ENCODE data around the gene DTYMK.
"Not testable (repeated sequence)": the region's sequence is repeated elsewhere in the genome, so short reads cannot be mapped to it uniquely, and the experiment has no call there.

The DTYMK gene, protein sequence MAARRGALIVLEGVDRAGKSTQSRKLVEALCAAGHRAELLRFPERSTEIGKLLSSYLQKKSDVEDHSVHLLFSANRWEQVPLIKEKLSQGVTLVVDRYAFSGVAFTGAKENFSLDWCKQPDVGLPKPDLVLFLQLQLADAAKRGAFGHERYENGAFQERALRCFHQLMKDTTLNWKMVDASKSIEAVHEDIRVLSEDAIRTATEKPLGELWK

DNA sequence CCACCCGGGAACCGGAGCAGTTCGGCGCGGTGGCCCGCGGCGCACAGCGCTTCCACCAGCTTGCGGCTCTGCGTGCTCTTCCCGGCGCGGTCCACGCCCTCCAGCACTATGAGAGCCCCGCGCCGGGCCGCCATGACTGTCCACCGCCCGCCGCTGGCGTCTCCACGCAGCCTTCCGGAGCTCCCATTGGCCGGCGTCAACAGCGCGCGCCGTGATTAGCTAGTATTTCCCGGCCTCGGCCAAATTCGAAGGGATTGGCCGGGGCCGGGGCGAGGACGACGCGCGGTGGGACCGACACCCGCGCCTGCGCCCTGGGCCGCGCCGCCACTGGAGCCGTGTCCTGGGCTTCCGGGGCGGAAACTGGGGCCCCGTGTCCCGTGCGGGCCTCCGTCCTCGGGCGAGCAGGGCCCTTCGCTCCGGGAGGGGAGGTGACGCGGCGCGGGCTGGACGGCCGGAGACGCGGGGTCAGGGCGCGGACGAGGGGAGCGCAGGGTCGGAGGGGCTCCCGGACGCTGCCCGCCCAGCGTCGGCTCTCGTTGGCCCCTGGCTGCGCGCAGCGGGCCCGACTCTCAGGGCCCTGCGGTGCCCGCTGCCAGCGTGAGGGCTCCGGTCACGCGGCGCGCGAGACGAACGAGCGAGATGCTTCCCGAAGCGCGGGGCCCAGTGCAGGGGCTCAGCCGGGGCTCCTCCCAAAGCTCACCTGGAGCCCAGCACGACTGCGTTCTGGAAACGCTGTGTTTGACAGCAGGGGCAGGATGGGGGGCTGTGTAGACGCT lies at the start of gene DTYMK:
TSS of gene DTYMK (minus strand) at position 166 of the 776 bp plus-strand sequence. CDS start at position 134, 32 bp downstream.
- no peaks in the 10 kb centered on the region for H3K9me3 Mint-ChIP-seq
- peaks cover 51% of the 10 kb centered on the region for H3K4me1 Mint-ChIP-seq
- peak within 1 kb of the TSS; percentile 97 to 98 for H3K4me3 Mint-ChIP-seq
- peak; percentile 97 for ATAC-seq
- peak within 1 kb of the TSS; percentile 96 to 98 for H3K27ac Mint-ChIP-seq
- peak; percentile 97 for DNase-seq
- H3K27me3 Mint-ChIP-seq: no peaks in the 10 kb centered on the region

GRCh38 chr2:241736111-241736510 lies 49.5 kb upstream of the DTYMK start:
- Mint-ChIP-seq H3K4me3 (peak overlapping the region; percentile 82 to 91), H3K27ac (peak overlapping the region in 1 of 2 donors; percentile 67), H3K4me1 (peaks cover 77% of the 10 kb centered on the region), H3K9me3 (no peaks in the 10 kb centered on the region), H3K27me3 (no peaks in the 10 kb centered on the region)
- ATAC-seq: no peak
- no peak for DNase-seq

- Mint-ChIP-seq H3K4me1 (peaks cover 77% of the 10 kb centered on the region), H3K27ac (peak within 1 kb of the TSS in 1 of 2 donors; percentile 76), H3K27me3 (no peaks in the 10 kb centered on the region), H3K4me3 (peak within 1 kb of the TSS; percentile 82 to 91), H3K9me3 (no peaks in the 10 kb centered on the region)
- ATAC-seq (peak; percentile 91), DNase-seq (peak; percentile 91 to 92)
These were observed 48.0 kb upstream of the DTYMK start, which contains the start of gene D2HGDH for GRCh38 chr2:241734467-241735208. D2HGDH (plus strand) TSS chr2:241734630; CDS start chr2:241735225, 595 bp downstream.

DNA sequence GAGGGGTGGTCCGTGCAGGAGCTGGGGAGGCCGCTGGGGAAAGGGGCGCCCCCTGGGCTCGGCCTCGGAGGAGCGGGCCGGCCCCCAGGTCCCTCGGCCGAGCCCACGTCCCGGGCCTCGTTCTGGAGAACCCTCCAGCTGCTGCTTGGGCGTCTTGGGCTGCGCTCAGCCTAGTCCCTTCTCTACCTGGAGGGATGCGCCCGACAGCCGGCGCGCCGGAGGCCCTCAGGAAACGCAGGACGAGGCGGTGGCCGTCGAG lies 47.5 kb upstream of the DTYMK start:
- peak; percentile 44 for ATAC-seq
- Mint-ChIP-seq H3K4me1 (peaks cover 74% of the 10 kb centered on the region), H3K27ac (no peak overlapping the region)

DNA sequence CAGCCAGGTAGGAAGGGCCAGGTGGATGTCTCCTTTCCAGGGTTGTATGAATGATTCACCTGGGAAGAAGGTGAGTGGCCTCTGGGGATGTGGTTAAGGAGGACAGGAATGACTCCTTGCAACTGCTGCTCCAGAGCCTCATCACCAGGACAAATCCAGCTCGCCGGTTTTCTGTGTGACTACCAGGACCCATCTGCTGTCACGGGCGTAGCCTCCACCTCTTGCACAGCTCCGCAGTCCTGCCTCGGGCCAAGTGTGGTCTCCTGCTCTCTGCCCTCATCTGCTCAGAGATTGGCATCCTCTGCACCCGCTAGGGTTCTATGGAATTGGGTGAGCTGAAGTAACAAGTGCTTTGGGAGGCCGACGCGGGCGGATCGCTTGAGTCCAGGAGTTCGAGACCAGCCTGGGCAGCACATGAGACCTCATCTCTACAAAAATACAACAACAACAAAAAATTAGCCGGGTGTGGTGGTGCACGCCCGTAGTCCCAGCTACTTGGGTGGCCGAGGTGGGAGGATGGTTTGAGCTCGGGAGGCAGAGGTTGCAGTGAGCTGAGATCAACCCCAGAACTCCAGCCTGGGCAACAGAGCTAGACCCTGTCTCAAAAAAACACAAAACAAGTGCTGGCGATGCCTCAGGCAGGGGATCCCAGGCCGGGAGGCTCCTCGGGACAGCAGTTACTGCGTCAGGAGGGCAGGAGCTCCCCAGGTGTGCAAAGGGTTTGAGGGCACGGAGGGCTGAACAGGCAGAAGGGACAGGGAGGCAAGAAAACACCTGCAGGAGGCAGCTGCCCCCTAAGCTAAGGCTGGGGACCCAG lies 47.0 kb upstream of the DTYMK start:
- Mint-ChIP-seq H3K27me3 (no peaks in the 10 kb centered on the region), H3K4me1 (peaks cover 69% of the 10 kb centered on the region), H3K9me3 (no peaks in the 10 kb centered on the region), H3K4me3 (peak overlapping the region; percentile 73 to 91), H3K27ac (peak overlapping the region in 1 of 2 donors; percentile 48)
- ATAC-seq (no peak), DNase-seq (no peak)

More for the DNA sequence above, 47.5 kb upstream of the DTYMK start:
- no peak for DNase-seq
- H3K9me3 Mint-ChIP-seq: no peaks in the 10 kb centered on the region
- H3K4me3 Mint-ChIP-seq: peak overlapping the region; percentile 73 to 91
- H3K27me3 Mint-ChIP-seq: no peaks in the 10 kb centered on the region

DNA sequence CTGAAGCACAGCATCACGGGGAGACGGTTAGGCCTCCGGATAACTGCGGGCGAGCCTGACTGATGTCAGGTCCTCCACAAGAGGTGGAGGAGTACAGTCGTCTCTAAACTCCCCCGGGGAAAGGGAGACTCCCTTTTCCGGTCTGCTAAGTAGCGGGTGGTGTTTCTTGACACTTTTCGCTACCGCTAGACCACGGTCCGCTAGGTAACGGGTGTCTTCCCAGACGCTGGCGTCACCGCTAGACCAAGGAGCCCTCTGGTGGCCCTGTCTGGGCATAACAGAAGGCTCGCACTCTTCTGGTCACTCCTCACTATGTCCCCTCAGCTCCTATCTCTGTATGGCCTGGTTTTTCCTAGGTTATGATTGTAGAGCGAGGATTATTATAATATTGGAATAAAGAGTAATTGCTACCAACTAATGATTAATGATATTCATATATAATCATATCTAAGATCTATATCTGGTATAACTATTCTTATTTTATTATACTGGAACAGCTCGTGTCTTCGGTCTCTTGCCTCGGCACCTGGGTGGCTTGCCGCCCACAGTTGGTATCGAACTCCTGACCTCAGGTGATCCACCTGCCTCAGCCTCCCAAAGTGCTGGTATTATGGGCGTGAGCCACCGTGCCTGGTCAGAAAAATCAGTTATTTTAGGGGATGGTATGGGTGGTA lies 46.0 kb upstream of the DTYMK start:
- H3K27me3 Mint-ChIP-seq, ATAC-seq, H3K27ac Mint-ChIP-seq, H3K9me3 Mint-ChIP-seq: not testable (repeated sequence)
- DNase-seq: peak in 1 of 2 donors; percentile 56
- peak overlapping the region in 1 of 2 donors; percentile 45 for H3K4me3 Mint-ChIP-seq
- H3K4me1 Mint-ChIP-seq: peaks cover 65% of the 10 kb centered on the region

- DNase-seq (no peak), ATAC-seq (no peak)
- Mint-ChIP-seq H3K4me1 (peaks cover 51% of the 10 kb centered on the region), H3K27ac (peak overlapping the region; percentile 74 to 75), H3K27me3 (no peaks in the 10 kb centered on the region), H3K9me3 (no peaks in the 10 kb centered on the region), H3K4me3 (peak overlapping the region; percentile 24 to 33)
These were observed 44.2 kb upstream of the DTYMK start for GRCh38 chr2:241730671-241731293.

DNA sequence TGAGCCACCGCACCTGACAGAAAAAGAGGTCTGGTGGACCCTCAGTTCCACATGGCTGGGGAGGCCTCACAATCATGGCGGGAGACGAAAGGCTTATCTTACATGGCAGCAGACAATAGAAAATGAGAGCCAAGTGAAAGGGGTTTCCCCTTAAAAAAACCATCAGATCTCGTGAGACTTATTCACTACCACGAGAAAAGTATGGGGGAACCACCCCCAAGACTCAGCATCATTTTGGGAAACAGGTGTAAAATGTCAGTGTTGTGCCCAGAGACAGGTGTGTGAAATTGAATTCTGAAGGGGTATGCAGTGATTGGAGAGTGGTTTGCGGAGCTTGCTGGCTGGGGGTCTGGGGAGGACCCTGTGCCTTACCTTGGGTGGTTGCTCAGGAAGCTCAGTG lies 43.3 kb upstream of the DTYMK start:
- Mint-ChIP-seq H3K9me3 (no peaks in the 10 kb centered on the region), H3K4me3 (peak overlapping the region in 1 of 2 donors; percentile 58), H3K27me3 (no peaks in the 10 kb centered on the region), H3K27ac (peak overlapping the region in 1 of 2 donors; percentile 94), H3K4me1 (peaks cover 45% of the 10 kb centered on the region)
- DNase-seq: no peak
- ATAC-seq: no peak

DNA sequence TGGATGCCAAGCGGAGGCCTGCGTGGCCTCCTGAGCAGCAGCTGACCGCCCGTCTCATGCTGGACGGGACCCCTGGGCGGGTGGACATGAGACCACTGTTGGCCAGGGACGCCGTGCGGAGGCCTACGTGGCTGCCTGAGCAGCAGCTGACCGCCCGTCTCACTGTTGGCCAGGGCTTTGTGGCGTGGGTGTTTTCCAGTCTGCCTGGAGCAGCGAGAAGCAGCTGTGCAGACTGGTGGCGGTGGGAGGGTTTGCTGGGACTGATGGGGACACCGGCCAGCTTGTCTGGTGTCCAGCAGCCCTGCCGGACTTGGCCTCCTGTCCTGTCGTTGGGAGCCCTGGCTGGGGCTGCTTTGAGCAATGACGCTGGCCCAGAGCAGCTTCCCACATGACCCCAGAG lies 42.0 kb upstream of the DTYMK start:
- Mint-ChIP-seq H3K9me3 (no peaks in the 10 kb centered on the region), H3K27ac (no peak overlapping the region), H3K4me3 (no peak overlapping the region), H3K27me3 (no peaks in the 10 kb centered on the region), H3K4me1 (peaks cover 41% of the 10 kb centered on the region)
- no peak for ATAC-seq
- no peak for DNase-seq

DNA sequence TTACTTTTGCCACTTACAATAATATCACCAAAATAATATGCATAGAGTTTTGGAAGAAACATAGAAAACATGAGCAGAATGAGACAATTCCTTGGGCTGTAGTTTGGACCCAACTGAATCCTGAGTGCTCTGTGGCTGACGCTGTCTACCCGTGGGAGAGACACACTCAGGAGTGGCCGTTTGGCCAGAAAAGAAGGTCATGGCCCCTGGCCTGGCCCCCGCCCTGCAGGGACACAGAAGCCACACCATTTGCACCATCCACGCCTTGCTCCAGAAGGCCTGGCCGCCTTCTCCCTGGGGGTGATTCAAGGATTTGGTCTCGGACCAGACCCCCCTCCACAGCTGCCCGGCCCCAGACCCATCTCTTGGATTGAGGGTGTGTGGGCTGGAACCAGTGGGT lies 41.4 kb upstream of the DTYMK start:
- no peak overlapping the region for H3K4me3 Mint-ChIP-seq
- peaks cover 34% of the 10 kb centered on the region for H3K4me1 Mint-ChIP-seq
- H3K27ac Mint-ChIP-seq: peak overlapping the region in 1 of 2 donors; percentile 44
- no peak for DNase-seq
- H3K27me3 Mint-ChIP-seq: no peaks in the 10 kb centered on the region
- no peaks in the 10 kb centered on the region for H3K9me3 Mint-ChIP-seq
- ATAC-seq: no peak

DNA sequence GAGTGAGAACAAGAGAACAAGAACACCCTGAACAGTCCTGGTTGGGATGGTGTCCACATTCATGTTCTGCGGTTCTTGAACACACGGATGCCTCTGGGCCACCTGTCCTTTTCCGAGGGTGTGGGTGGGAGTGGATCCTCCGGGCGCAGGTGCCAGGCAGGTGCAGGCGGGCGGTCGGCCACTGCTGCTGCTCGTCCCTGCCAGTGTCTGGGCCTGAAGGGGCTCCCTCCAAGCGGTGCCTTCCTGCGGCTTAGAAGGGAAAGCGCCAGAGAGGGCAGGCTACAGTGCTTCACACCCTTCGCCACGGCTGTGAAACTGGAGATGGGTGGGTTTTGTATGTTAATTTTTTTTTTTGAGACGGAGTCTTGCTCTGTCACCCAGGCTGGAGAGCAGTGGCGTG lies 39.8 kb upstream of the DTYMK start:
- DNase-seq (no peak), ATAC-seq (no peak)
- Mint-ChIP-seq H3K9me3 (no peaks in the 10 kb centered on the region), H3K27me3 (no peaks in the 10 kb centered on the region), H3K4me1 (peaks cover 20% of the 10 kb centered on the region), H3K27ac (no peak overlapping the region), H3K4me3 (no peak overlapping the region)

DNA sequence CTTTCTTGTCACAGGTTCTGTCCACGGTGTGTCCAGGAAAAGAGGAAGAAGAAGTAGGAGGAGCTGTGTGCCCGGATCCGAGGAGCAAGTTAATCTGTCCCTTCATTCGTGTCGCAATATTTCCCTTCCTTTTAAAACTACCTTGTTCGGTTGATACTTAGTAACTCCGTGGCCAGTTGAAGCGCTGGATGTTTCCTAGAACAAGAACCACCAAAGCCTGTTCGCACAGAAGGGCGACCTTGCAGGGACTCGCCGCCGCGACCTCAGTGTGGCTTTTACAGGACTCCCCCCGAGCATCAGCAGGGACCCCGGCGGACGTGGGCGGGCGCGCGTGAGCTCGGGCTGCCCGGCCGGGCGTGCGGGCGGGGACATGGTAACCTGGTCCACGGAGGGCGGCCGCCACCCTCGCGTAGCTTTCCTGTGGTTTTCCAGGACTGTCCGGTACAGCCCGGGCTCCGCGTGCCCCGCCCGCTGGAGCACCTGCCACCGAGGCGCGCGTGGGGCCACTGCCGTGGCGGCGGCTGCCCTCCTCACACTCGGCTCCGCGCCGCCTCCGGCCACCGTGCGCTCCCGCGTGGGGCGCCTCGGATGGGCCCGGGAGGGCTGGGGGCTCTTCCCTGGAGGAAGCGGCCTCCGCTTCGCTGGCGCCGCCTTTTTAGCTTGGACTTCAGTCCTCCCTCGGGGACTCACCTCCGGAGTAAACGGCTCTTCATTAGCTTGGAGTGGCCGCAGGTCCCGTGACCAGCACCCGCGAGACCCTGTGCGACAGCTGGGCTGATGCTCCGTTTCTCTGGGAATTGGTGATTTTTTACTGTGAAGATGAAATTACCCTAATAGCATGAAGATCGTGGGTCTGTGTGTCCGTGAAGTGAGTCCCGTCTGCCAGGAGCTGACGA lies 38.6 kb upstream of the DTYMK start:
- H3K9me3 Mint-ChIP-seq: no peaks in the 10 kb centered on the region
- no peak overlapping the region for H3K4me3 Mint-ChIP-seq
- H3K27me3 Mint-ChIP-seq: no peaks in the 10 kb centered on the region
- ATAC-seq (peak; percentile 40), DNase-seq (no peak)
- no peak overlapping the region for H3K27ac Mint-ChIP-seq
- H3K4me1 Mint-ChIP-seq: peaks cover 8% of the 10 kb centered on the region

DNA sequence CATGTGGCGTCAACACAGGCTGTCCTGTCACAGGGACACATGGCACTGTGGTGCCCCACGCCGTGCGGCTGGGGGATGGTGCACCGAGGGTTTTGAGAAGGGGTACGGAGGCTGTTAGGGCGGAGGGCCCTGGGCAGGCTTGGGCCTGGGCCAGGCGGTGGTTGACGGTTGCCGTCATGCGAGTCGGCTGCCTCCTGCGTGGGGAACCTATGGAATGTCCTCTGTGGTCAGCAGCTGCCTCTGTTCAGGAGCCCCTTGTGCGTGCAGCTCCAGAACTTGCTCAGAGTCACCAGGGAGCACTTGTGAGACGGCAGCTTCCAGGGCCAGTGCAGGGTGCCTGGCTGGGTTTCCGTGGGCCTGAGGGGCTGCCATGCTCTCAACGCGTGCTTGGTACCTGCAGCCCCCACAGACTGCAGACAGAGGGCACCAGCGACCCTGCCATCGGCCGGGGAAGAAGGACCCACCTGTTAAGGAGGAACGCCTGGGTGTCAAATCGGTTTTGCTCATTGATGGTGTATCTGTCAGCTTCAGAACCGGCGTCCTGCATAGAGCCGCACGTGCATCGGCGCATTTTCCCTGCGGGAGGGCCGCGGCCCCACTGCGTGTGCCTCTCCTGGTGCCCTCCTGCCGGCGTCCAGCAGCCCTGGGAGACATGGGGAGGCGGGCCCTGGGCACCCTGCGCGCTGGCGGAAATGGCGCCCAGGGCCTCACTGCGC lies 37.8 kb upstream of the DTYMK start:
- no peaks in the 10 kb centered on the region for H3K9me3 Mint-ChIP-seq
- DNase-seq (peak in 1 of 2 donors; percentile 41), ATAC-seq (peak; percentile 59)
- no peaks in the 10 kb centered on the region for H3K27me3 Mint-ChIP-seq
- peak overlapping the region in 1 of 2 donors; percentile 20 for H3K27ac Mint-ChIP-seq
- H3K4me1 Mint-ChIP-seq: peaks cover under 1% of the 10 kb centered on the region
- no peak overlapping the region for H3K4me3 Mint-ChIP-seq
